NCI-H1436 (cell line): ENCODE results near the gene SFRP5.
A peak's percentile ranks its signal among the peaks of the same experiment; 100 is the strongest.

Experiments
- DNase-seq: peaks from one replicate; lab custom pipeline; 2025; lab: John Stamatoyannopoulos, UW

The SFRP5 gene

GRCh38 chr10:97765201-97765600 is 6.6 kb downstream of the SFRP5 start:
- DNase-seq = no peak

- DNase-seq = no peak
Observed at GRCh38 chr10:97764519-97764931, 7.3 kb downstream of the SFRP5 start.

- DNase-seq = no peak
Observed at GRCh38 chr10:97763947-97764346, 7.9 kb downstream of the SFRP5 start.

GRCh38 chr10:97763411-97763810 is 8.4 kb downstream of the SFRP5 start:
- no peak for DNase-seq

- no peak for DNase-seq
Observed at GRCh38 chr10:97762816-97763215, 9.0 kb downstream of the SFRP5 start.

- no peak for DNase-seq
Observed at GRCh38 chr10:97762056-97762455, 9.7 kb downstream of the SFRP5 start.

- DNase-seq = no peak
Observed at GRCh38 chr10:97761331-97761865, 10.4 kb downstream of the SFRP5 start.

GRCh38 chr10:97760461-97761257 is 11.1 kb downstream of the SFRP5 start:
- DNase-seq = no peak

GRCh38 chr10:97759946-97760345 is 11.9 kb downstream of the SFRP5 start:
- no peak for DNase-seq

GRCh38 chr10:97759158-97759887 is 12.5 kb downstream of the SFRP5 start:
- DNase-seq = peak; percentile 29

- no peak for DNase-seq
Observed at GRCh38 chr10:97757471-97757870, 14.3 kb downstream of the SFRP5 start.

- no peak for DNase-seq
Observed at GRCh38 chr10:97755718-97756117, 16.1 kb downstream of the SFRP5 start.

GRCh38 chr10:97754726-97755125 is 17.1 kb downstream of the SFRP5 start:
- DNase-seq = no peak

- no peak for DNase-seq
Observed at GRCh38 chr10:97752956-97753355, 18.8 kb downstream of the SFRP5 start.

- no peak for DNase-seq
Observed at GRCh38 chr10:97748116-97748515, 23.7 kb downstream of the SFRP5 start.

GRCh38 chr10:97747573-97747972 is 24.2 kb downstream of the SFRP5 start:
- no peak for DNase-seq

- DNase-seq = no peak
Observed at GRCh38 chr10:97744405-97745035, 27.3 kb downstream of the SFRP5 start.

- DNase-seq = no peak
Observed at GRCh38 chr10:97743169-97743943, 28.4 kb downstream of the SFRP5 start.

GRCh38 chr10:97740613-97741012 is 31.2 kb downstream of the SFRP5 start:
- peak; percentile 1 for DNase-seq

GRCh38 chr10:97738616-97739015 is 33.2 kb downstream of the SFRP5 start:
- DNase-seq = no peak

- DNase-seq = no peak
Observed at GRCh38 chr10:97737770-97738265, 34.0 kb downstream of the SFRP5 start.
